ENCODE results near the gene MGAT3. TPM values are rescaled to one million over a fixed set of nuclear protein-coding genes. Genes with fewer than 3 reads are reported as not detected.
"Not testable (repeated sequence)": the region's sequence is repeated elsewhere in the genome, so short reads cannot be mapped to it uniquely, and the experiment has no call there.

The MGAT3 gene
- polyA plus RNA-seq, 4 donors: 14.6 to 27.5 (median 21.3) TPM

GRCh38 chr22:39507021-39507420 lies 50.2 kb downstream of the MGAT3 start:
- not testable (repeated sequence) for DNase-seq (ENCODE audit: low read depth in 4 of 4, low spot score in 3 of 4)

DNA sequence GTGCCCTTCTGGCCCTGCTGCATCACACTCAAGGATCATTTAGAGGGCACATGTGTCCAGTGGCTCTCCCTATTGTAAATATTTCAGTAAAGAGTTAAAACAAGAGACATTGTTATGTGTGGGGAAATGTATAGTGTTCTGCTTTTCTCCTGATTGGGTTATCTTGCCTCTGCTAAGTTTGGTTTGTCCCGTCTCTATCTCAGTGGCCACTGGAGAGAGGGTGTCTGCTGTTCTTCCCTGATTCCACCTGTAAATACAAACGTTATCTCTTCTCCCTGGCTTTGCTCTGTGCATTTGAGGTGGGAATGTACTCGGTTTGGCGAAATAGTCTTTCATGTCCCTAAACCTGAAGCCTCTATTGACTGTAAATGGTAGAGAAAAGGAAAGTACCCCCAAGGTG lies 51.6 kb downstream of the MGAT3 start:
- no peak for DNase-seq (ENCODE audit: low read depth in 4 of 4, low spot score in 3 of 4)

DNA sequence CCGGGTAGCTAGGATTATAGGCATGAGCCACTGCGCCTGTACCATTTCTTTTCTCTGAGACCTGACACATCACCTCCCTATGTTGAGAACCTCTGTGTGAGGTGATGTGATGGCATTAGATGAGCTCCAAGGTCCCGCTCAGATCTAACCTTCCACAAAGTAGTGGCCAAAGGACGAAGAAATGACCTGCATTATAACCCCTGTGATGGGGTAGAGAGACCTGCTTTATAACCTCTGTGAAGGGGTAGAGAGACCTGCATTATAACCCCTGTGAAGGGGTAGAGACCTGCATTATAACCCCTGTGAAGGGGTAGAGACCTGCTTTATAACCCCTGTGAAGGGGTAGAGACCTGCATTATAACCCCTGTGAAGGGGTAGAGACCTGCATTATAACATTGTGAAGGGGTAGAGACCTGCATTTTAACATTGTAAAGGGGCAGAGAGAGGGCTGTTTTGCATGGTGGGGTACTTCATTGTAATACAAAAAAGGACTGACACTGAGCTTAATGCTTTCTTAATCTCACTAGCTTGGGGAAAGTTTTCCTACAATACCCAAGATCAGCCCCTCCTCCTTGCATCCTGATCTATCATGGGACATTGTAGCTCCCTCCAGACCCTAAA lies 53.8 kb downstream of the MGAT3 start:
- no peak for DNase-seq (ENCODE audit: low read depth in 4 of 4, low spot score in 3 of 4)

GRCh38 chr22:39511226-39511625 lies 54.4 kb downstream of the MGAT3 start:
- no peak for DNase-seq (ENCODE audit: low read depth in 4 of 4, low spot score in 3 of 4)

DNA sequence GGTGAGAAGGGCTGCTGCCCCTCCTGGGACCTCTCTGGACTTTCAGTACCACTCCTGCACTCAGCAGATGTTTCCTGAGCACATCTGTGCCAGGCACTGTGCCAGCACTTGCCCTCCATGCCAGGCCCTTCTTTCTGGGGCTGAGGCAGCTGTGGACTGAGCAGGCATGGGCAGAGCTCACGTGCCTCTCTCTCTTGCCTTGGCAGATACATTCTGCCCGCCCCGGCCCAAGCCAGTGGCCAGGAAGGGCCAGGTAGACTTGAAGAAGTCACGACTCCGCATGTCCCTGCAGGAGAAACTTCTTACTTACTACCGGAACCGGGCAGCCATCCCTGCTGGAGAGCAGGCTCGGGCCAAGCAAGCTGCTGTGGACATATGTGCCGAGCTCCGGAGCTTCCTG lies 55.2 kb downstream of the MGAT3 start:
- no peak for DNase-seq (ENCODE audit: low read depth in 4 of 4, low spot score in 3 of 4)

- no peak for DNase-seq (ENCODE audit: low read depth in 4 of 4, low spot score in 3 of 4)
These were observed 57.0 kb downstream of the MGAT3 start for GRCh38 chr22:39513791-39514190.

GRCh38 chr22:39514373-39514973 lies 57.7 kb downstream of the MGAT3 start:
- no peak for DNase-seq (ENCODE audit: low read depth in 4 of 4, low spot score in 3 of 4)

GRCh38 chr22:39515266-39516050 lies 58.6 kb downstream of the MGAT3 start:
- no peak for DNase-seq (ENCODE audit: low read depth in 4 of 4, low spot score in 3 of 4)

GRCh38 chr22:39517470-39517869 lies 60.7 kb downstream of the MGAT3 start:
- DNase-seq (ENCODE audit: low read depth in 4 of 4, low spot score in 3 of 4): no peak

DNA sequence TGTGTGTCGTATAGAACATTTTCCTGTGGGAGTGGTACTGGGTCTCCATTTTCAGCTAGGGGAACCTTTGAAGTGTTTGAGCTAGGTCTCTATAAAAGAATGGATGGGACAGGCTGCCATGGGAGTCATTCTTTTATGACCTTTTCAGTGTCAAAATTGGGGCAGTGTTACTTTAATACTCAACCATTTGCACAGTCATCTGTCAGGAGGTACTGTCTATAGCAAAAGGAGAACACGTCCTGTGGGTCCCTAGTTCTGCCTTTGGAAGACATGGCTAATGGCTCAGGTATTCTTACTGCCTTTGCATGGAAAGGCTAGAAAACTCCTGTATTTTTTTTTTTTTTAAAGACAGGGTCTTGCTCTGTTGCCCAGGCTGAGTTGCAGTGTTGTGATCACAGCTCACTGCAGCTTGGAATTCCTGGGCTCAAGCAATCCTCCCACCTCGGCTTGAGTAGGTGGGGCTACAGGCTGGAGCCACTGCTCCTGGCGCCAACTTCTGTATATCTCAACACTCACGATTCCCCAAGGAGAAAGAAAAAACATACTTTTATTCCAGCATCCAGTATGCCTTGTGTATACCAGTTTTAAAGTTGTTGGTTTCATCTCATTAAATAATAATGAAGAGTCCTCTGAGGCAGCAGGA lies 61.5 kb downstream of the MGAT3 start:
- no peak for DNase-seq (ENCODE audit: low read depth in 4 of 4, low spot score in 3 of 4)

GRCh38 chr22:39518996-39519680 lies 62.3 kb downstream of the MGAT3 start:
- DNase-seq (ENCODE audit: low read depth in 4 of 4, low spot score in 3 of 4): no peak

GRCh38 chr22:39519681-39520225 lies 62.9 kb downstream of the MGAT3 start:
- peak in 1 of 4 donors; percentile 98 for DNase-seq (ENCODE audit: low read depth in 4 of 4, low spot score in 3 of 4)

DNA sequence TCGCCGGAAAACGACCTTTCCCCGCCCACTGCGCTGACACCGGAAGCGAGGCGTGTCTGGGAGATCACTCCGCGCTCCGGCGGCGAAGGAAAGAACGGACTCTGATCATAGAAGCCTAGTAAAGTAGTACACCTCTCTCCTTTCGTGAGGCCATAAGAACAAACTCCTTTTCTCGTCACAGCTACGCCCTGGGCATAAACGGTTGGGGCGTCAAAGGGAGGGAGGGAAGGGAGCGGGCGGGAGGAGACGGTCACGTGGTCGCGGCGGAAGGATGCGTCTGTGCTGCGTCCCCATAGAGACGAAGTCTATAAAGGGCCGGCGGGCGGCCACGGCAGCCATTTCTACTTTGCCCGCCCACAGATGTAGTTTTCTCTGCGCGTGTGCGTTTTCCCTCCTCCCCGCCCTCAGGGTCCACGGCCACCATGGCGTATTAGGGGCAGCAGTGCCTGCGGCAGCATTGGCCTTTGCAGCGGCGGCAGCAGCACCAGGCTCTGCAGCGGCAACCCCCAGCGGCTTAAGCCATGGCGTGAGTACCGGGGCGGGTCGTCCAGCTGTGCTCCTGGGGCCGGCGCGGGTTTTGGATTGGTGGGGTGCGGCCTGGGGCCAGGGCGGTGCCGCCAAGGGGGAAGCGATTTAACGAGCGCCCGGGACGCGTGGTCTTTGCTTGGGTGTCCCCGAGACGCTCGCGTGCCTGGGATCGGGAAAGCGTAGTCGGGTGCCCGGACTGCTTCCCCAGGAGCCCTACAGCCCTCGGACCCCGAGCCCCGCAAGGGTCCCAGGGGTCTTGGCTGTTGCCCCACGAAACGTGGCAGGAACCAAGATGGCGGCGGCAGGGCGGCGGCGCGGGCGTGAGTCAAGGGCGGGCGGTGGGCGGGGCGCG lies 63.7 kb downstream of the MGAT3 start, which contains the start of gene ATF4:
Gene ATF4, plus strand, starts transcription at position 337 of the 880 bp plus-strand sequence. CDS start 884 bp downstream, outside the sequence.
- peak in 3 of 4 donors; percentile 98 to 100 (median 98) for DNase-seq (ENCODE audit: low read depth in 4 of 4, low spot score in 3 of 4)

DNA sequence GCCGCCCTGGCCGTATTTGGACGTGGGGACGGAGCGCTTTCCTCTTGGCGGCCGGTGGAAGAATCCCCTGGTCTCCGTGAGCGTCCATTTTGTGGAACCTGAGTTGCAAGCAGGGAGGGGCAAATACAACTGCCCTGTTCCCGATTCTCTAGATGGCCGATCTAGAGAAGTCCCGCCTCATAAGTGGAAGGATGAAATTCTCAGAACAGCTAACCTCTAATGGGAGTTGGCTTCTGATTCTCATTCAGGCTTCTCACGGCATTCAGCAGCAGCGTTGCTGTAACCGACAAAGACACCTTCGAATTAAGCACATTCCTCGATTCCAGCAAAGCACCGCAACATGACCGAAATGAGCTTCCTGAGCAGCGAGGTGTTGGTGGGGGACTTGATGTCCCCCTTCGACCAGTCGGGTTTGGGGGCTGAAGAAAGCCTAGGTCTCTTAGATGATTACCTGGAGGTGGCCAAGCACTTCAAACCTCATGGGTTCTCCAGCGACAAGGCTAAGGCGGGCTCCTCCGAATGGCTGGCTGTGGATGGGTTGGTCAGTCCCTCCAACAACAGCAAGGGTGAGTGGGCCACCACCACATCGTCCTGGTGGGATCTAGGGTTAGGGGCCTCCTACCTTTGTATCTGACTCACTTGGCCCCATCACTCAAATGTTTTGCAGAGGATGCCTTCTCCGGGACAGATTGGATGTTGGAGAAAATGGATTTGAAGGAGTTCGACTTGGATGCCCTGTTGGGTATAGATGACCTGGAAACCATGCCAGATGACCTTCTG lies 64.5 kb downstream of the MGAT3 start:
- not testable (repeated sequence) for DNase-seq (ENCODE audit: low read depth in 4 of 4, low spot score in 3 of 4)

GRCh38 chr22:39522091-39522490 lies 65.3 kb downstream of the MGAT3 start:
- DNase-seq (ENCODE audit: low read depth in 4 of 4, low spot score in 3 of 4): not testable (repeated sequence)

- no peak for DNase-seq (ENCODE audit: low read depth in 4 of 4, low spot score in 3 of 4)
These were observed 65.9 kb downstream of the MGAT3 start for GRCh38 chr22:39522567-39523300.

DNA sequence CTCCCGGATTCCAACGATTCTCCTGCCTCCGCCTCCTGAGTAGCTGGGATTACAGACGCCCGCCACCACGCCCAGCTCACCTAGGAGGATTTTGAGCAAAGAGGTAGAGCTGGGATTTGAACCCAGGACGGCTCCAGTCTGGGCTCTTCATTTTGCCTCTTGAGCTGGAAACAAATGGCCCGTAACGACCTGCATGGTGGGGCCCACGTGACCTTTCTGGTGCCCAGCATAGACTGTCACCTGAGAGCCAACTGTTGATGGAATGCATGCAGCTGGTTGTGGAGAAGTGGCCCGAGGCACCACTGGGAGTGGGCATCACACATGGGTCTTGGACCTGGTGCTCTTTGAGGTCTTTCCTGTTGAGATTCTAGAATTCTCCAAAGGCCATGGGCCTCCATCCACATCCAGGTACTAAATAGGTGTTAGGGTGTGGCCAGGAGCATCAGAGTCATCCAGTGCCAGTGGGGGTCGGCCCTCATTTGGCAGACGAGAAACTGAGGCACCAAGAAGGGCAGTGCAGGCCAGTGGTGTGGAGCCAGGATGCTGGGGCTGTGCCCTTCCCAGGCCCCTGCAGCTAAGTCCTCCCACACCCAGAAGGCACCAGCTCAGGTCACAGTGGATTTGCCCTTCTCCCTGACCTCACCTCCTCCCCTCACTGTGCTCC lies 67.4 kb downstream of the MGAT3 start:
- no peak for DNase-seq (ENCODE audit: low read depth in 4 of 4, low spot score in 3 of 4)

All from left renal pelvis (tissue), 4 donors.